HepG2 (cell line): ENCODE data around the gene NME2. TPM values are rescaled to one million over a fixed set of nuclear protein-coding genes. Genes with fewer than 3 reads are reported as not detected.

ENCODE experiments used
- ADNP ChIP-seq: sonication (generic); formaldehyde crosslinking; IDR thresholded peaks from 2 replicates; pipeline ENCODE4 v1.4.0; 2020; ENCODE audit warnings: missing genetic modification reagents
- CHD2 ChIP-seq: IDR thresholded peaks from 2 replicates; pipeline ENCODE4 v1.6.1; 2011; ENCODE audit warnings: low read depth, low read length, improper control_type of control experiment
- MXI1 ChIP-seq: IDR thresholded peaks from 3 replicates; pipeline ENCODE4 v1.6.1; 2012; ENCODE audit warnings: low read depth, low read length, inconsistent platforms, borderline replicate concordance
- NFKBIZ ChIP-seq: IDR thresholded peaks from 2 replicates; pipeline ENCODE4 v1.6.1; 2018; ENCODE audit warnings: missing genetic modification reagents, missing compliant biosample characterization
- POLR2A ChIP-seq, 2 experiments: IDR thresholded peaks; 2 replicates each; pipeline ENCODE4 v1.6.1; 2011; ENCODE audit warnings: low read depth in 2 of 2, low read length in 2 of 2, mild to moderate bottlenecking in 1 of 2, moderate library complexity in 1 of 2; ENCODE audit not compliant: insufficient read depth in 1 of 2
- RFXANK ChIP-seq: IDR thresholded peaks from 2 replicates; pipeline ENCODE4 v1.6.1; 2016
- RFXAP ChIP-seq: sonication (generic); formaldehyde crosslinking; IDR thresholded peaks from 2 replicates; pipeline ENCODE4 v1.4.0; 2020; ENCODE audit warnings: missing genetic modification reagents, borderline replicate concordance
- TOE1 ChIP-seq: sonication (generic); formaldehyde crosslinking; IDR thresholded peaks from 2 replicates; pipeline ENCODE4 v1.4.0; 2020; ENCODE audit warnings: mild to moderate bottlenecking, missing genetic modification reagents
- ZBTB20 ChIP-seq: sonication (generic); formaldehyde crosslinking; IDR thresholded peaks from 2 replicates; pipeline ENCODE4 v1.8.1; 2023; ENCODE audit warnings: missing genetic modification reagents, low read depth, mild to moderate bottlenecking, borderline replicate concordance
- ZBTB3 ChIP-seq: sonication (generic); formaldehyde crosslinking; IDR thresholded peaks from 2 replicates; pipeline ENCODE4 v1.4.0; 2020; ENCODE audit warnings: low read depth, mild to moderate bottlenecking, moderate library complexity, missing genetic modification reagents, borderline replicate concordance
- ZBTB7A ChIP-seq: sonication (generic); formaldehyde crosslinking; IDR thresholded peaks from 2 replicates; pipeline ENCODE4 v1.8.0; 2022; ENCODE audit warnings: mild to moderate bottlenecking, missing genetic modification reagents
- ZFX ChIP-seq: sonication (generic); formaldehyde crosslinking; IDR thresholded peaks from 2 replicates; pipeline ENCODE4 v1.4.0; 2020; ENCODE audit warnings: mild to moderate bottlenecking, low read depth, missing genetic modification reagents, moderate library complexity
- ZNF234 ChIP-seq: sonication (generic); formaldehyde crosslinking; conservative IDR thresholded peaks from 2 replicates; pipeline ENCODE4 v1.5.1; 2020; ENCODE audit warnings: mild to moderate bottlenecking, missing genetic modification reagents
- ZNF382 ChIP-seq: sonication (generic); formaldehyde crosslinking; IDR thresholded peaks from 2 replicates; pipeline ENCODE4 v1.5.0; 2020; ENCODE audit warnings: missing genetic modification reagents, mild to moderate bottlenecking, borderline replicate concordance
- ZNF567 ChIP-seq: sonication (generic); formaldehyde crosslinking; IDR thresholded peaks from 2 replicates; pipeline ENCODE4 v1.8.1; 2023; ENCODE audit warnings: mild to moderate bottlenecking, missing genetic modification reagents, borderline replicate concordance
- ZNF660 ChIP-seq: sonication (generic); formaldehyde crosslinking; IDR thresholded peaks from 2 replicates; pipeline ENCODE4 v1.5.1; 2020; ENCODE audit warnings: mild to moderate bottlenecking, low read depth, missing genetic modification reagents, borderline replicate concordance
- ZNF724P ChIP-seq: sonication (generic); formaldehyde crosslinking; IDR thresholded peaks from 2 replicates; pipeline ENCODE4 v1.8.0; 2022; ENCODE audit warnings: missing genetic modification reagents, borderline replicate concordance
- ZNF761 ChIP-seq: sonication (generic); formaldehyde crosslinking; conservative IDR thresholded peaks from 2 replicates; pipeline ENCODE4 v1.4.0; 2020; ENCODE audit warnings: mild to moderate bottlenecking, missing genetic modification reagents
- ZNF766 ChIP-seq: sonication (generic); formaldehyde crosslinking; IDR thresholded peaks from 2 replicates; pipeline ENCODE4 v1.5.0; 2020; ENCODE audit warnings: missing genetic modification reagents, borderline replicate concordance
- ZNF768 ChIP-seq: sonication (generic); formaldehyde crosslinking; IDR thresholded peaks from 2 replicates; pipeline ENCODE4 v1.4.0; 2020; ENCODE audit warnings: missing genetic modification reagents
- ZNF841 ChIP-seq: sonication (generic); formaldehyde crosslinking; IDR thresholded peaks from 2 replicates; pipeline ENCODE4 v1.8.1; 2023; ENCODE audit warnings: missing genetic modification reagents, borderline replicate concordance
- ZZZ3 ChIP-seq: sonication (generic); formaldehyde crosslinking; IDR thresholded peaks from 2 replicates; pipeline ENCODE4 v1.4.0; 2020; ENCODE audit warnings: missing genetic modification reagents, mild to moderate bottlenecking, borderline replicate concordance
- polyA plus RNA-seq, 8 experiments: library from polyadenylated mRNA; depleted of rRNA in 3 of 8; stranded (reverse) in 7 of 8; unstranded in 1 of 8; fragments of >200 nt; fragmentation: Illumina TruSeq in 4 of 8; extraction: Trizol in 4 of 8; gene quantifications; 2 replicates each; pipeline versions ENCODE4 v1.2.1 to v1.2.3, GENCODE V29; 2011 to 2016; ENCODE audit warnings: low read depth in 4 of 8, missing spikeins in 1 of 8, mixed read lengths in 1 of 8; ENCODE audit not compliant: insufficient read depth in 1 of 8
- total RNA-seq, 5 experiments: library from RNA; depleted of rRNA; stranded (reverse); fragments of >200 nt; fragmentation: Illumina TruSeq; extraction: Trizol; gene quantifications; 2 replicates each; pipeline ENCODE4 v1.2.3, GENCODE V29; 2016; ENCODE audit warnings: low read depth in 1 of 5
- TF ChIP-seq, protein P1 (sequence below): sonication (generic); formaldehyde crosslinking; IDR thresholded peaks from 2 replicates; pipeline ENCODE4 v1.4.0; 2020; ENCODE audit warnings: missing genetic modification reagents
- TF ChIP-seq, protein P2 (sequence below), 2 experiments: sonication (generic) in 1 of 2; formaldehyde crosslinking in 1 of 2; IDR thresholded peaks; 2 replicates each; pipeline versions ENCODE4 v1.4.0 to v1.6.1; 2016 to 2020; ENCODE audit warnings: borderline replicate concordance in 1 of 2, low read depth in 1 of 2, mild to moderate bottlenecking in 1 of 2, missing genetic modification reagents in 1 of 2

NME2 gene
- total and polyA plus RNA-seq, 2 of the 13 experiments (the other 11 are each of a cell fraction or from before 2014, with no cell fraction given), result 790 to 1,213 TPM

DNA sequence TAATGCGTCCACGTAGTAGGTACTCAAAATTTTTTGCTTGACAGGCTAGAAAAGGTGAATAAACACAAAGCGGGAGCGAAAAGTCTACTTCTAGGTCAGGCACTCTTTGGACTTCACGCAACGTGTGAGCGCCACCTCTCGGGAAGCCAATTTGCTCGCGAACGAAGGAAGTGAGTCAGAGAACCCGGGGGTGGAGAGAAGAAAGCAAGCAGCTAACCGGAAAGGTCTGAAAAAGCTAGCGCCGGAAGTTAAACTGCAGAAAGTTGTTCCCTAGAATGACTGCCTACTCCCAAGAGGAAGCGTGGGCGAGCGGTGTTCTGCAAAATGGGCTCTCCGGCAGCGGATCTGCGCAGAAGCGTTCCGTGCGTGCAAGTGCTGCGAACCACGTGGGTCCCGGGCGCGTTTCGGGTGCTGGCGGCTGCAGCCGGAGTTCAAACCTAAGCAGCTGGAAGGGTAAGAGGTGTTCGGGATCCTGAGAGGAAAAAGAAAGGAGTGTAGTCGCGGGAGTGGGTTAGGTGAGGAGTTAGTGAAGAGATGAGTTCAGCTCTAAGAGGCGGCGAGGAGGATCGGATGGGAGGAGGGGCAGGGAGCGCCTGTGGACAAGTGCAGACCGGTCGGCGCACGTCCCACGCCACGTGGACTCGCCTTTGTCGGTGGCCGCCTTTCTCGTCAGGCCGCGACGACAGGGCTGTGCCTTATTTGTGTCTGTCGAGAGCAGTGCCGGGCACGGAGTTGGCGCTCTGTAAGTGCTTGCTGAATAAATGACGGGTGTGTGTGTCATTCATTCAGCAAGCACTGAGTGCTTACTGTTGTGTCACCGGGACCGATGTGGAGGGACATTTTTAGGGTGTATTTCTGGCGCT lies 12.8 kb upstream of the NME2 start, which contains the start of gene NME1 (continued):
- TF ChIP-seq ZNF567 (CRISPR knock-in tag) (peak; percentile 99), ZNF841 (CRISPR knock-in tag) (no peak; the same call in 1 of the 2 replicates), ZZZ3 (CRISPR knock-in tag) (peak; percentile 99; the same call in 1 of the 2 replicates), ZBTB3 (peak; percentile 96), RFXANK (CRISPR knock-in tag) (peak; percentile 96), TOE1 (CRISPR knock-in tag) (peak; percentile 99), ZNF660 (CRISPR knock-in tag) (peak; percentile 60; the same call in 1 of the 2 replicates), ZNF761 (CRISPR knock-in tag) (peak; percentile 99), ZFX (CRISPR knock-in tag) (peak; percentile 93), POLR2A (IDR thresholded peaks at IDR 0.05; ENCODE audit: insufficient read depth in 1 of 2, low read depth in 2 of 2, low read length in 2 of 2) (peak; percentile 70 to 92), ADNP (CRISPR knock-in tag) (0 out of 2 replicates have a peak, but pooled peaks have one; percentile 35), ZNF766 (peak; percentile 99), NFKBIZ (CRISPR knock-in tag) (peak; percentile 98), ZBTB7A (CRISPR knock-in tag) (0 out of 2 replicates have a peak, but pooled peaks have one; percentile 44), ZNF382 (no peak), RFXAP (CRISPR knock-in tag) (peak; percentile 96), CHD2 (peak; percentile 34; the same call in 1 of the 2 replicates), ZNF768 (CRISPR knock-in tag) (peak; percentile 90), ZNF724P (peak; percentile 99), ZNF234 (no peak; the same call in 1 of the 2 replicates), ZBTB20 (CRISPR knock-in tag) (peak; percentile 88), MXI1 (peak; percentile 100)
- TF ChIP-seq, protein P1, sequence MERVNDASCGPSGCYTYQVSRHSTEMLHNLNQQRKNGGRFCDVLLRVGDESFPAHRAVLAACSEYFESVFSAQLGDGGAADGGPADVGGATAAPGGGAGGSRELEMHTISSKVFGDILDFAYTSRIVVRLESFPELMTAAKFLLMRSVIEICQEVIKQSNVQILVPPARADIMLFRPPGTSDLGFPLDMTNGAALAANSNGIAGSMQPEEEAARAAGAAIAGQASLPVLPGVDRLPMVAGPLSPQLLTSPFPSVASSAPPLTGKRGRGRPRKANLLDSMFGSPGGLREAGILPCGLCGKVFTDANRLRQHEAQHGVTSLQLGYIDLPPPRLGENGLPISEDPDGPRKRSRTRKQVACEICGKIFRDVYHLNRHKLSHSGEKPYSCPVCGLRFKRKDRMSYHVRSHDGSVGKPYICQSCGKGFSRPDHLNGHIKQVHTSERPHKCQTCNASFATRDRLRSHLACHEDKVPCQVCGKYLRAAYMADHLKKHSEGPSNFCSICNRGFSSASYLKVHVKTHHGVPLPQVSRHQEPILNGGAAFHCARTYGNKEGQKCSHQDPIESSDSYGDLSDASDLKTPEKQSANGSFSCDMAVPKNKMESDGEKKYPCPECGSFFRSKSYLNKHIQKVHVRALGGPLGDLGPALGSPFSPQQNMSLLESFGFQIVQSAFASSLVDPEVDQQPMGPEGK (CRISPR knock-in tag), result peak; percentile 77
- TF ChIP-seq, protein P2, sequence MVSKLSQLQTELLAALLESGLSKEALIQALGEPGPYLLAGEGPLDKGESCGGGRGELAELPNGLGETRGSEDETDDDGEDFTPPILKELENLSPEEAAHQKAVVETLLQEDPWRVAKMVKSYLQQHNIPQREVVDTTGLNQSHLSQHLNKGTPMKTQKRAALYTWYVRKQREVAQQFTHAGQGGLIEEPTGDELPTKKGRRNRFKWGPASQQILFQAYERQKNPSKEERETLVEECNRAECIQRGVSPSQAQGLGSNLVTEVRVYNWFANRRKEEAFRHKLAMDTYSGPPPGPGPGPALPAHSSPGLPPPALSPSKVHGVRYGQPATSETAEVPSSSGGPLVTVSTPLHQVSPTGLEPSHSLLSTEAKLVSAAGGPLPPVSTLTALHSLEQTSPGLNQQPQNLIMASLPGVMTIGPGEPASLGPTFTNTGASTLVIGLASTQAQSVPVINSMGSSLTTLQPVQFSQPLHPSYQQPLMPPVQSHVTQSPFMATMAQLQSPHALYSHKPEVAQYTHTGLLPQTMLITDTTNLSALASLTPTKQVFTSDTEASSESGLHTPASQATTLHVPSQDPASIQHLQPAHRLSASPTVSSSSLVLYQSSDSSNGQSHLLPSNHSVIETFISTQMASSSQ (IDR thresholded peaks at IDR 0.05; ENCODE audit: low read depth), result peak; percentile 77
- TF ChIP-seq, protein P2 (CRISPR knock-in tag; IDR thresholded peaks at IDR 0.05; ENCODE audit: borderline replicate concordance), result peak; percentile 94
